Lower leg skin (tissue), 3 donors: ENCODE measurements around the gene HRG.

Source experiments
- POLR2A ChIP-seq, 2 donors: fragments of 450-650 bp; IDR thresholded peaks; one replicate each; pipeline ENCODE4 v1.6.1; 2016 to 2017; ENCODE audit warnings: antibody characterized with exemption in 2 of 2, mild to moderate bottlenecking in 1 of 2, moderate library complexity in 1 of 2
- TF ChIP-seq, protein P1 (sequence below), 3 donors: fragments of 450-650 bp; IDR thresholded peaks; one replicate each; pipeline ENCODE4 v1.5.1; 2016; ENCODE audit warnings: antibody characterized with exemption in 3 of 3, mild to moderate bottlenecking in 3 of 3, moderate library complexity in 2 of 3

DNA sequence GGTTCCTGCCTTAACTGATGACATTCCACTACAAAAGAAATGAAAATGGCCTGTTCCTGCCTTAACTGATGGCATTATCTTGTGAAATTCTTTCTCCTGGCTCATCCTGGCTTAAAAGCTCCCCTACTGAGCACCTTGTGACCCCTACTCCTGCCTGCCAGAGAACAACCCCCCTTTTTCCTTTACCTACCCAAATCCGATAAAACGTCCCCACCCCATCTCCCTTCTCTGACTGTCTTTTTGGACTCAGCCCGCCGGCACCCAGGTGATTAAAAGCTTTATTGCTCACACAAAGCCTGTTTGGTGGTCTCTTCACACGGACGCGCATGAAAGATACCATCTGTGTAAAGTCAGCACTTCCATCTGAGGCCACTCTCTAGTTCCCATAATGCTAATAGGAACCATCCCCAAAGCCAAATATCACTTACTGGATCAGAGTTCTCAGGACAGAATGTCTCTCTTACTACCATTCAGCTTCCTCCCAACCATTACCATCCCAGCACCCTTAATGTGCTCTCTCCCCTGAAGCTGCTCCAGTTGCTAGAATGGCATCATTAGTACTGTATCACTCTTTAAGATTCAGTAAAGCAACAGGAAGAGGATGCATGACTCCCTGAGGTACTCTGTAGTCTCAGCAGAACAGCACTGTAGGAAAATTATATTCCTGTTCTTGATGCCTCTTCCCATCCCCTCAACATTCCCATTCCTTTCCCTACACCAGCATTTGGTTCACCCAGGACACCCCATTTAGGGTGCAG, 2.3 kb upstream of the HRG start:
- TF ChIP-seq, protein P1, sequence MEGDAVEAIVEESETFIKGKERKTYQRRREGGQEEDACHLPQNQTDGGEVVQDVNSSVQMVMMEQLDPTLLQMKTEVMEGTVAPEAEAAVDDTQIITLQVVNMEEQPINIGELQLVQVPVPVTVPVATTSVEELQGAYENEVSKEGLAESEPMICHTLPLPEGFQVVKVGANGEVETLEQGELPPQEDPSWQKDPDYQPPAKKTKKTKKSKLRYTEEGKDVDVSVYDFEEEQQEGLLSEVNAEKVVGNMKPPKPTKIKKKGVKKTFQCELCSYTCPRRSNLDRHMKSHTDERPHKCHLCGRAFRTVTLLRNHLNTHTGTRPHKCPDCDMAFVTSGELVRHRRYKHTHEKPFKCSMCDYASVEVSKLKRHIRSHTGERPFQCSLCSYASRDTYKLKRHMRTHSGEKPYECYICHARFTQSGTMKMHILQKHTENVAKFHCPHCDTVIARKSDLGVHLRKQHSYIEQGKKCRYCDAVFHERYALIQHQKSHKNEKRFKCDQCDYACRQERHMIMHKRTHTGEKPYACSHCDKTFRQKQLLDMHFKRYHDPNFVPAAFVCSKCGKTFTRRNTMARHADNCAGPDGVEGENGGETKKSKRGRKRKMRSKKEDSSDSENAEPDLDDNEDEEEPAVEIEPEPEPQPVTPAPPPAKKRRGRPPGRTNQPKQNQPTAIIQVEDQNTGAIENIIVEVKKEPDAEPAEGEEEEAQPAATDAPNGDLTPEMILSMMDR (IDR thresholded peaks at IDR 0.05) = no peak
- TF ChIP-seq POLR2A (IDR thresholded peaks at IDR 0.05) = no peak
